Measurements from ENCODE around the gene HTRA1.

DNA sequence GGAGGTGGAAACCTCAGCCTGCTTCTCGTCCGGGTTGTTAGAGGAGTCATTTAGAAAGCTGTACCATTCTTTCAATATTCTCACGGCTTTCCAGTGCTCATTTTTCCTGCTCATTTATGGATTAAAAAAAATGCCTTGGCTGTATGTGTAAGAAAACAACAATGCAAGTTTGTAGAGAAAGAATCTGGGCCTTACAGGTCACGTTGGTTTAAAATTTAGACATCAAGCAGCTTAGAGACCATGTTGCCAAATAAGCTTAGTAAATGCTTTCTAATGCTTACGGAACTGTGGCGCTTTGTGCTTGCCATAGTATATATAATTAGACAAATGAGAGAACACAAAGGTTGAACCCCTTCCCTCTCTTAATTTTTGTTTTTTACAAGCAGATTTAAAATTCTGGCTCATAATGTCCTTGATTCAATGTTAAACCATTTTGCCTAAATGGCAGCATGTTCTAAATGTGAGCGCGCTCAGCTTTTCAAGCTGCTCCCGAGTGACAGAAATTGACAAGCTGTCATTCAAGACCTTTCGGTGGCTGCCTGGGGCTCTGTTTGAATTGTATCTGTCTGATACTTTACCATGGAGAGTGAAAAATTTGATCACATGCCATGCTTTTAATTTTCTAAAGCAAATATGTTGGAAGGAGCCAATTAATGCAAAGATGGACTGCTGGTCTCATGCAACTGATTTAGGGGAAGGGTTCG, 5.8 kb upstream of the HTRA1 start:
- TF ChIP-seq, protein P1, sequence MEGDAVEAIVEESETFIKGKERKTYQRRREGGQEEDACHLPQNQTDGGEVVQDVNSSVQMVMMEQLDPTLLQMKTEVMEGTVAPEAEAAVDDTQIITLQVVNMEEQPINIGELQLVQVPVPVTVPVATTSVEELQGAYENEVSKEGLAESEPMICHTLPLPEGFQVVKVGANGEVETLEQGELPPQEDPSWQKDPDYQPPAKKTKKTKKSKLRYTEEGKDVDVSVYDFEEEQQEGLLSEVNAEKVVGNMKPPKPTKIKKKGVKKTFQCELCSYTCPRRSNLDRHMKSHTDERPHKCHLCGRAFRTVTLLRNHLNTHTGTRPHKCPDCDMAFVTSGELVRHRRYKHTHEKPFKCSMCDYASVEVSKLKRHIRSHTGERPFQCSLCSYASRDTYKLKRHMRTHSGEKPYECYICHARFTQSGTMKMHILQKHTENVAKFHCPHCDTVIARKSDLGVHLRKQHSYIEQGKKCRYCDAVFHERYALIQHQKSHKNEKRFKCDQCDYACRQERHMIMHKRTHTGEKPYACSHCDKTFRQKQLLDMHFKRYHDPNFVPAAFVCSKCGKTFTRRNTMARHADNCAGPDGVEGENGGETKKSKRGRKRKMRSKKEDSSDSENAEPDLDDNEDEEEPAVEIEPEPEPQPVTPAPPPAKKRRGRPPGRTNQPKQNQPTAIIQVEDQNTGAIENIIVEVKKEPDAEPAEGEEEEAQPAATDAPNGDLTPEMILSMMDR (IDR thresholded peaks at IDR 0.05), result no peak
- no peak for TF ChIP-seq POLR2A (IDR thresholded peaks at IDR 0.05)

Measured in testis (tissue), 2 donors.